ENCODE results near the gene CNGA3. TPM values are rescaled to one million over a fixed set of nuclear protein-coding genes. Genes with fewer than 3 reads are reported as not detected.

CNGA3 gene
- total RNA-seq, 1 donor from 2014 or later, result 2.5 TPM

Other genes starting within 250 kb of the CNGA3 start
- 63.2 TPM for gene INPP4A, start 98.4 kb downstream of the CNGA3 start, total RNA-seq